A549 (cell line): ENCODE data around the gene RBM46.

ENCODE experiments used
- CBX8 ChIP-seq: fragments of 200-600 bp; sonication (generic); IDR thresholded peaks from 2 replicates; pipeline ENCODE4 v1.6.1; 2016
- PHF8 ChIP-seq: fragments of 200-600 bp; sonication (generic); IDR thresholded peaks from 2 replicates; pipeline ENCODE4 v1.6.1; 2016; ENCODE audit warnings: low read depth, mild to moderate bottlenecking, antibody characterized with exemption, moderate library complexity, borderline replicate concordance
- POLR2A ChIP-seq: IDR thresholded peaks from 2 replicates; pipeline ENCODE4 v1.6.1; 2012; ENCODE audit warnings: mild to moderate bottlenecking, low read length
- SMC3 ChIP-seq: fragments of >200 bp; sonication (Bioruptor Twin); formaldehyde crosslinking; IDR thresholded peaks from 3 replicates; pipeline ENCODE4 v1.6.1; 2018; ENCODE audit warnings: inconsistent platforms
- TF ChIP-seq, protein P1 (sequence below): fragments of 450-650 bp; IDR thresholded peaks from 2 replicates; pipeline ENCODE4 v1.6.1; 2014; ENCODE audit warnings: antibody characterized with exemption

DNA sequence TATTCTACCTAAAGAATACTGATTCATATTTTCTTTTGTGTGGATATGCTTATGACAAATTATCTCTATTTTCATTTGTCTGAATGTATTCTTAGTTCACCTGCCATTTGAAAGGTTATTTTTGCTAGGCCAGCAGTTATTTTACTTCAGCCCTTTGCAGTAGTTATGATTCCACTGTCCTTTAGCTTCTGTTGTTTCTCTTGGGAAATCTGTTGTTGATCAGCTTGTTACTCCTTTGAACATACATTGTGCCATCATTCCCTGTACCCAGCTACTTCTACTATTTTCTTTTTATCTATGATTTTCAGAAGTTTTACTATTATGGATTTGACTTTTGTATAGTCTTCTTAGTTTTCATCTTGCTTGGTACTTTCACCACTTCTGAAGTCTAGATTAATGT, 37.2 kb downstream of the RBM46 start:
- TF ChIP-seq POLR2A = no peak
- TF ChIP-seq SMC3 = no peak
- TF ChIP-seq CBX8 = no peak
- TF ChIP-seq PHF8 = no peak
- TF ChIP-seq, protein P1, sequence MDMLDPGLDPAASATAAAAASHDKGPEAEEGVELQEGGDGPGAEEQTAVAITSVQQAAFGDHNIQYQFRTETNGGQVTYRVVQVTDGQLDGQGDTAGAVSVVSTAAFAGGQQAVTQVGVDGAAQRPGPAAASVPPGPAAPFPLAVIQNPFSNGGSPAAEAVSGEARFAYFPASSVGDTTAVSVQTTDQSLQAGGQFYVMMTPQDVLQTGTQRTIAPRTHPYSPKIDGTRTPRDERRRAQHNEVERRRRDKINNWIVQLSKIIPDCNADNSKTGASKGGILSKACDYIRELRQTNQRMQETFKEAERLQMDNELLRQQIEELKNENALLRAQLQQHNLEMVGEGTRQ = no peak
